Spleen (tissue), 7 donors: ENCODE data around the gene JPH2.

Experiments
- POLR2A ChIP-seq, 3 donors: fragments of 450-650 bp; IDR thresholded peaks; one replicate each; pipeline ENCODE4 v1.5.1; 2017; ENCODE audit warnings: antibody characterized with exemption in 3 of 3, mild to moderate bottlenecking in 1 of 3
- TF ChIP-seq, protein P1 (sequence below), 11 experiments: fragments of 200-600 bp in 7 of 11; fragments of 450-650 bp in 4 of 11; sonication (generic) in 4 of 11; IDR thresholded peaks in 8 of 11; conservative IDR thresholded peaks in 3 of 11; 1 replicate in 7 of 11; 2 replicates in 4 of 11; pipeline versions ENCODE4 v1.4.0 to v1.8.0; 2016 to 2021; ENCODE audit warnings: antibody characterized with exemption in 11 of 11, inconsistent platforms in 4 of 11, mild to moderate bottlenecking in 1 of 11
- donor health status: DM: no; HTN: no; CAD: no; lungs with moderate emphysema.
- donor health status: DM: no; HTN: no; CAD: no.
- donor health status: DM: no; HTN: no; CAD: no.

GRCh38 chr20:44186674-44187053, 324 bp downstream of the JPH2 start:
- TF ChIP-seq, protein P1, sequence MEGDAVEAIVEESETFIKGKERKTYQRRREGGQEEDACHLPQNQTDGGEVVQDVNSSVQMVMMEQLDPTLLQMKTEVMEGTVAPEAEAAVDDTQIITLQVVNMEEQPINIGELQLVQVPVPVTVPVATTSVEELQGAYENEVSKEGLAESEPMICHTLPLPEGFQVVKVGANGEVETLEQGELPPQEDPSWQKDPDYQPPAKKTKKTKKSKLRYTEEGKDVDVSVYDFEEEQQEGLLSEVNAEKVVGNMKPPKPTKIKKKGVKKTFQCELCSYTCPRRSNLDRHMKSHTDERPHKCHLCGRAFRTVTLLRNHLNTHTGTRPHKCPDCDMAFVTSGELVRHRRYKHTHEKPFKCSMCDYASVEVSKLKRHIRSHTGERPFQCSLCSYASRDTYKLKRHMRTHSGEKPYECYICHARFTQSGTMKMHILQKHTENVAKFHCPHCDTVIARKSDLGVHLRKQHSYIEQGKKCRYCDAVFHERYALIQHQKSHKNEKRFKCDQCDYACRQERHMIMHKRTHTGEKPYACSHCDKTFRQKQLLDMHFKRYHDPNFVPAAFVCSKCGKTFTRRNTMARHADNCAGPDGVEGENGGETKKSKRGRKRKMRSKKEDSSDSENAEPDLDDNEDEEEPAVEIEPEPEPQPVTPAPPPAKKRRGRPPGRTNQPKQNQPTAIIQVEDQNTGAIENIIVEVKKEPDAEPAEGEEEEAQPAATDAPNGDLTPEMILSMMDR (IDR thresholded peaks at IDR 0.05 in 8 of 11, conservative IDR thresholded peaks at IDR 0.05 in 3 of 11) = no peak
- TF ChIP-seq POLR2A (IDR thresholded peaks at IDR 0.05) = no peak
